ENCODE measurements around the gene MACROD2.
"Not testable (repeated sequence)": the region's sequence is repeated elsewhere in the genome, so short reads cannot be mapped to it uniquely, and the experiment has no call there.

MACROD2 gene

GRCh38 chr20:15079594-15080340 lies 1084.5 kb downstream of the MACROD2 start:
- no peak for DNase-seq (ENCODE audit: low read depth, low spot score)

GRCh38 chr20:15081261-15081660 lies 1085.9 kb downstream of the MACROD2 start:
- DNase-seq (ENCODE audit: low read depth, low spot score): no peak

GRCh38 chr20:15091421-15092037 lies 1096.2 kb downstream of the MACROD2 start:
- DNase-seq (ENCODE audit: low read depth, low spot score): no peak

GRCh38 chr20:15098351-15098750 lies 1103.0 kb downstream of the MACROD2 start:
- DNase-seq (ENCODE audit: low read depth, low spot score): no peak

GRCh38 chr20:15099130-15099529 lies 1103.8 kb downstream of the MACROD2 start:
- DNase-seq (ENCODE audit: low read depth, low spot score): no peak

GRCh38 chr20:15100506-15101160 lies 1105.3 kb downstream of the MACROD2 start:
- DNase-seq (ENCODE audit: low read depth, low spot score): no peak

- no peak for DNase-seq (ENCODE audit: low read depth, low spot score)
These were observed 1112.6 kb downstream of the MACROD2 start for GRCh38 chr20:15107931-15108330.

GRCh38 chr20:15109494-15109893 lies 1114.2 kb downstream of the MACROD2 start:
- no peak for DNase-seq (ENCODE audit: low read depth, low spot score)

GRCh38 chr20:15111654-15112053 lies 1116.3 kb downstream of the MACROD2 start:
- DNase-seq (ENCODE audit: low read depth, low spot score): no peak

- DNase-seq (ENCODE audit: low read depth, low spot score): no peak
These were observed 1117.9 kb downstream of the MACROD2 start for GRCh38 chr20:15113144-15113773.

- no peak for DNase-seq (ENCODE audit: low read depth, low spot score)
These were observed 1124.7 kb downstream of the MACROD2 start for GRCh38 chr20:15119852-15120487.

- no peak for DNase-seq (ENCODE audit: low read depth, low spot score)
These were observed 1127.3 kb downstream of the MACROD2 start for GRCh38 chr20:15122613-15123012.

GRCh38 chr20:15131176-15131575 lies 1135.9 kb downstream of the MACROD2 start:
- no peak for DNase-seq (ENCODE audit: low read depth, low spot score)

- no peak for DNase-seq (ENCODE audit: low read depth, low spot score)
These were observed 1143.3 kb downstream of the MACROD2 start for GRCh38 chr20:15138548-15139126.

GRCh38 chr20:15139522-15139921 lies 1144.2 kb downstream of the MACROD2 start:
- DNase-seq (ENCODE audit: low read depth, low spot score): no peak

- DNase-seq (ENCODE audit: low read depth, low spot score): no peak
These were observed 1145.0 kb downstream of the MACROD2 start for GRCh38 chr20:15140286-15140685.

GRCh38 chr20:15140940-15141339 lies 1145.6 kb downstream of the MACROD2 start:
- not testable (repeated sequence) for DNase-seq (ENCODE audit: low read depth, low spot score)

- DNase-seq (ENCODE audit: low read depth, low spot score): no peak
These were observed 1146.5 kb downstream of the MACROD2 start for GRCh38 chr20:15141861-15142260.

- DNase-seq (ENCODE audit: low read depth, low spot score): no peak
These were observed 1148.2 kb downstream of the MACROD2 start for GRCh38 chr20:15143478-15143877.

GRCh38 chr20:15144916-15145315 lies 1149.6 kb downstream of the MACROD2 start:
- no peak for DNase-seq (ENCODE audit: low read depth, low spot score)

- DNase-seq (ENCODE audit: low read depth, low spot score): no peak
These were observed 1151.6 kb downstream of the MACROD2 start for GRCh38 chr20:15146948-15147347.
